HG02642 (cell line): Measurements from ENCODE around the gene CBX2.

ENCODE experiments used
- ATAC-seq: cut with Tn5 transposase; IDR thresholded peaks from one replicate; pipeline ENCODE4 v1.9.1; 2021; ENCODE audit warnings: mild to moderate bottlenecking; ENCODE audit not compliant: unreplicated experiment, poor library complexity

Gene CBX2

GRCh38 chr17:79836510-79836971, 58.6 kb downstream of the CBX2 start:
- ATAC-seq = no peak

DNA sequence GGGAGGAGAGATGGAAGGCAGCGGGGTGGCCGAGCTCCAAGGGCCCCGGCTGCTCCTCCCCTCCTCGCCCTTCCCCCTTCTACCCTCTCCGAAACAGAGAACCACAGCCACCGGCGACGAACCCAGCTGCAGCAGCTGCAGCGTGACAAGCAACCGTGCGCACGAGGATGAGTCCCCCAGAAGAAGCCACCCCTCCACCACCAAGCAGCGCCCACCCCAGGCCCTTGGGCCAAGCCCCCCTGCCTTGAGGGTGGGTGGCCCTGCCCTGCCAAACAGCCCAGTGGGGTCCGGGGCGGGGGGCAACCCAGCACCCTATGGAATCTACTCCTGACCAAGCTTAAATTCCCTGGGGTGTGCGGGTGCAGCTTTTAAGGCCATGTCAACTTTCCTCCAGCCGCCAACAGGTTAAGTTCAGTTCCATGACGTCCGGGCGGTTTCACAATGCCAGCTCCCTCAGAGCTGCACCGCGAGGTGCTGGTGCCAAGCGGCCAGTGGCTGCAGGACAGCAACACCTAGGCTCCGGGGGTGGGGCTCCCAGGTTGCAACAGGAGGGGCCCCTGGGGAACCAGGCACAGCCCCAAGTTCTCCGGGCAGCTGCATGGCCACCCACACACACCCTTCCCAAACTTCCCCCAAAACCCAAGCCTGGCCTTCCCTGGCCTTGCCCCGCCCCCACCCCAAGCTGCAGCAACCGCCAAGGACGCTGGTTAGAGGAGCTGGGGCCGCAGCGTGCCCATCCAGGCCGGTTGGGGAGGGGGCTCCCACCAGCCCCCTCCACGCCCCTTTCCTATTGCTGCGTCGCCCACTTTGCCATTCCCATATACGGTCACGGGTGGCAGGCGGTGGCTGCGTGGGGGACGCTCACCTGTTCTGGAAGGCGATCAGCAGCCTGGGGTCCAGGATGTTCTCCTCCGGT, 59.3 kb downstream of the CBX2 start:
- ATAC-seq = no peak
